HCT116 (cell line): ENCODE measurements around the gene LRFN2. TPM values are rescaled to one million over a fixed set of nuclear protein-coding genes. Genes with fewer than 3 reads are reported as not detected.

ENCODE experiments used
- ATAC-seq: fragments of 200-7000 bp; cut with Tn5 transposase; 2 replicates; pipeline ENCODE4 v1.9.1; 2020; ENCODE audit warnings: mild to moderate bottlenecking, moderate library complexity
- BruUV-seq: library from RNA; stranded (reverse); fragments of 400-500 nt; replicated peaks from 2 replicates; lab custom pipeline; 2021; lab: Mats Ljungman, UMichigan
- CTCF ChIA-PET: fragments of 300-600 bp; sonication (Branson Sonifier 250); formaldehyde crosslinking; loops from one replicate; lab custom pipeline; 2021; ENCODE audit warnings: antibody characterized with exemption; lab: Charles Lee
- POLR2A ChIA-PET: fragments of 300-600, 350-600 bp; sonication (Branson Sonifier 250); formaldehyde crosslinking; loops from one replicate; lab custom pipeline; 2021; ENCODE audit warnings: antibody characterized with exemption; lab: Charles Lee
- RAD21 ChIA-PET, 2 experiments: fragments of 300-600 bp; sonication (Branson Sonifier 250); formaldehyde crosslinking; loops; one replicate each; lab custom pipeline; 2023; ENCODE audit warnings: low total read pairs in 2 of 2; ENCODE audit not compliant: uncharacterized antibody in 2 of 2, unreplicated experiment in 2 of 2, low non-redundant PET in 1 of 2; lab: Charles Lee
- DNase-seq: peaks from one replicate; pipeline ENCODE4 v3.0.0-alpha.2; 2010; ENCODE audit warnings: low read depth, low spot score
- H2AFZ ChIP-seq: fragments of 200-600 bp; shearing (Covaris generic), sonication (generic); 2 replicates; pipeline ENCODE4 v1.6.1; 2017; ENCODE audit warnings: low read depth, mixed run types, mixed read lengths, antibody characterized with exemption, low read length; ENCODE audit not compliant: poor library complexity, severe bottlenecking
- H3K27ac ChIP-seq: 2 replicates; pipeline ENCODE4 v1.5.1; 2012; ENCODE audit warnings: low read depth, low read length
- H3K27me3 ChIP-seq: fragments of 200-600 bp; sonication (generic); 2 replicates; pipeline ENCODE4 v1.6.1; 2016; ENCODE audit warnings: mixed run types, low read length, mixed read lengths; ENCODE audit not compliant: insufficient read depth
- H3K36me3 ChIP-seq, 2 experiments: fragments of 200-500 bp in 1 of 2; fragments of 200-600 bp in 1 of 2; sonication (Bioruptor generic) in 1 of 2; sonication (generic) in 1 of 2; 2 replicates each; pipeline versions ENCODE4 v1.5.1 to v1.6.1; 2014 to 2016; ENCODE audit warnings: low read length in 2 of 2, inconsistent platforms in 1 of 2, mixed read lengths in 1 of 2, mixed run types in 1 of 2; ENCODE audit not compliant: insufficient read depth in 2 of 2, control insufficient read depth in 1 of 2
- H3K4me1 ChIP-seq, 2 experiments: fragments of 200-600 bp in 1 of 2; sonication (generic) in 1 of 2; 2 replicates each; pipeline versions ENCODE4 v1.5.1 to v1.6.1; 2012 to 2017; ENCODE audit warnings: low read length in 2 of 2, inconsistent platforms in 1 of 2, mild to moderate bottlenecking in 1 of 2, mixed read lengths in 1 of 2, mixed run types in 1 of 2, moderate library complexity in 1 of 2; ENCODE audit not compliant: insufficient read depth in 2 of 2, control insufficient read depth in 1 of 2
- H3K4me2 ChIP-seq: fragments of 200-600 bp; sonication (generic); 2 replicates; pipeline ENCODE4 v1.6.1; 2017; ENCODE audit warnings: mixed run types, low read length, mixed read lengths
- H3K4me3 ChIP-seq, 2 experiments: fragments of 200-600 bp in 1 of 2; sonication (generic) in 1 of 2; replicated peaks in 1 of 2; 2 replicates each; pipeline ENCODE4 v1.5.1; 2011 to 2016; ENCODE audit warnings: low read length in 2 of 2, control low read depth in 1 of 2, low read depth in 1 of 2, mild to moderate bottlenecking in 1 of 2, mixed read lengths in 1 of 2, mixed run types in 1 of 2
- H3K79me2 ChIP-seq: fragments of 200-600 bp; sonication (generic); 2 replicates; pipeline ENCODE4 v1.6.1; 2017; ENCODE audit warnings: mild to moderate bottlenecking, mixed run types, low read length, moderate library complexity, mixed read lengths; ENCODE audit not compliant: insufficient read depth
- H3K9ac ChIP-seq: fragments of 200-600 bp; sonication (generic); 2 replicates; pipeline ENCODE4 v1.6.1; 2016; ENCODE audit warnings: low read length, mixed read lengths
- H3K9me2 ChIP-seq: fragments of 200-600 bp; sonication (generic), shearing (Covaris generic); 2 replicates; pipeline ENCODE4 v1.6.1; 2017; ENCODE audit warnings: mixed run types, mild to moderate bottlenecking, moderate library complexity; ENCODE audit not compliant: insufficient read depth
- H3K9me3 ChIP-seq, 2 experiments: fragments of 200-500 bp in 1 of 2; fragments of 200-600 bp in 1 of 2; sonication (Bioruptor generic) in 1 of 2; sonication (generic) in 1 of 2; 2 replicates each; pipeline ENCODE4 v1.6.1; 2014 to 2017; ENCODE audit warnings: low read length in 2 of 2, mixed read lengths in 2 of 2, inconsistent platforms in 1 of 2, low read depth in 1 of 2, mild to moderate bottlenecking in 1 of 2, mixed run types in 1 of 2, moderate library complexity in 1 of 2; ENCODE audit not compliant: control insufficient read depth in 1 of 2, insufficient read depth in 1 of 2
- H4K20me1 ChIP-seq: fragments of 200-600 bp; sonication (generic), shearing (Covaris generic); 2 replicates; pipeline ENCODE4 v1.6.1; 2017; ENCODE audit warnings: mixed run types, mild to moderate bottlenecking, moderate library complexity; ENCODE audit not compliant: insufficient read depth
- ATF3 ChIP-seq: IDR thresholded peaks from 2 replicates; pipeline ENCODE4 v1.6.1; 2012
- CBX3 ChIP-seq: IDR thresholded peaks from 2 replicates; pipeline ENCODE4 v1.6.1; 2012; ENCODE audit warnings: low read depth
- CEBPB ChIP-seq: IDR thresholded peaks from 2 replicates; pipeline ENCODE4 v1.6.1; 2012; ENCODE audit warnings: low read depth
- EGR1 ChIP-seq: IDR thresholded peaks from 2 replicates; pipeline ENCODE4 v1.6.1; 2012; ENCODE audit warnings: low read depth
- ELF1 ChIP-seq: IDR thresholded peaks from 2 replicates; pipeline ENCODE4 v1.6.1; 2012; ENCODE audit warnings: low read depth, borderline replicate concordance
- EZH2 ChIP-seq: fragments of 200-600 bp; sonication (generic); IDR thresholded peaks from 2 replicates; pipeline ENCODE4 v1.6.1; 2017; ENCODE audit warnings: antibody characterized with exemption, mixed run types
- EZH2phosphoT487 ChIP-seq: fragments of 200-600 bp; IDR thresholded peaks from 2 replicates; pipeline ENCODE4 v1.6.1; 2018; ENCODE audit warnings: antibody characterized with exemption, borderline replicate concordance
- FOSL1 ChIP-seq: IDR thresholded peaks from 2 replicates; pipeline ENCODE4 v1.6.1; 2012; ENCODE audit warnings: low read depth
- POLR2A ChIP-seq: IDR thresholded peaks from 2 replicates; pipeline ENCODE4 v1.7.0; 2011; ENCODE audit warnings: borderline replicate concordance; ENCODE audit not compliant: insufficient read depth, insufficient read length; ENCODE audit errors: extremely low read depth
- POLR2AphosphoS5 ChIP-seq: IDR thresholded peaks from 2 replicates; pipeline ENCODE4 v1.6.1; 2011; ENCODE audit warnings: mild to moderate bottlenecking, low read depth, low read length, moderate library complexity
- SP1 ChIP-seq: IDR thresholded peaks from 2 replicates; pipeline ENCODE4 v1.6.1; 2012; ENCODE audit warnings: low read depth
- SRF ChIP-seq: IDR thresholded peaks from 2 replicates; pipeline ENCODE4 v1.6.1; 2012; ENCODE audit warnings: low read depth
- TCF7L2 ChIP-seq: IDR thresholded peaks from 2 replicates; pipeline ENCODE4 v1.7.0; 2011; ENCODE audit warnings: borderline replicate concordance, inconsistent platforms; ENCODE audit not compliant: insufficient read depth, insufficient read length; ENCODE audit errors: extremely low read depth
- YY1 ChIP-seq: IDR thresholded peaks from 2 replicates; pipeline ENCODE4 v1.6.1; 2011; ENCODE audit warnings: low read length, low read depth, moderate library complexity, mild to moderate bottlenecking; ENCODE audit not compliant: insufficient replicate concordance; ENCODE audit errors: extremely low read depth
- ZNF274 ChIP-seq: fragments of 200-500 bp; sonication (Bioruptor generic); IDR thresholded peaks from 2 replicates; pipeline ENCODE4 v1.6.1; 2014; ENCODE audit warnings: mild to moderate bottlenecking, low read depth, low read length, inconsistent platforms
- intact Hi-C: fragments of 100-400 bp; cut with micrococcal nuclease; formaldehyde crosslinking; loops from 2 replicates; pipeline ENCODE4 v1.10.0; 2022
- total RNA-seq: library from RNA; stranded (reverse); gene quantifications from one replicate; pipeline ENCODE4 v1.2.1, GENCODE V29; 2021; ENCODE audit not compliant: unreplicated experiment
- TF ChIP-seq, protein P1 (sequence below): IDR thresholded peaks from 2 replicates; pipeline ENCODE4 v1.6.1; 2011; ENCODE audit warnings: mild to moderate bottlenecking, low read length, moderate library complexity; ENCODE audit not compliant: insufficient replicate concordance; ENCODE audit errors: extremely low read depth
- TF ChIP-seq, protein P2 (sequence below), 3 experiments: fragments of 200-600 bp in 1 of 3; sonication (generic) in 1 of 3; IDR thresholded peaks in 2 of 3; conservative IDR thresholded peaks in 1 of 3; 2 replicates each; pipeline ENCODE4 v1.5.1; 2012 to 2017; ENCODE audit warnings: low read depth in 2 of 3, low read length in 2 of 3, antibody characterized with exemption in 1 of 3, borderline replicate concordance in 1 of 3, control low read depth in 1 of 3, mild to moderate bottlenecking in 1 of 3, mixed read lengths in 1 of 3, mixed run types in 1 of 3, moderate library complexity in 1 of 3; ENCODE audit not compliant: insufficient read depth in 1 of 3

Gene LRFN2
- total RNA-seq, 1 experiment from 2014 or later, result not detected

DNA sequence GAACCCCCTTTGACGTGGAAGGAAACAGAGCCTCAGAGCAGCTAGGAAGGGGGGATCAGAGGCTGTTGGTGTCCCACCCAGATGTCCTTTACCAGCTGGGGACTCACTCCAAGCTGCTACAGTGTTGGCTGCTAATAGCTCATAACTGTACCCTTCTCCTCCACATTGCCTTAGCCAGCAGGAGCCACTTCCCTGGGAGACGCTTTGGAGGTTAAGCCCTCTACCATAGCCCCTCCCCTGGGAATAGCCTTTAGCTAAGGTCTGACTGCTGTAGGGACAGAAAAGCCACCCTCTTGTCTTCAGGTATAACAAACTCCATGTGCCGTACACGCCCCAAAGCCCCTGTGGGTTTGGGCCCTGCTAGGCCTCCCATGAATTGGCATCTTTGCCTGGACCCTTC, 238.6 kb downstream of the LRFN2 start (continued):
- TF ChIP-seq, protein P1, sequence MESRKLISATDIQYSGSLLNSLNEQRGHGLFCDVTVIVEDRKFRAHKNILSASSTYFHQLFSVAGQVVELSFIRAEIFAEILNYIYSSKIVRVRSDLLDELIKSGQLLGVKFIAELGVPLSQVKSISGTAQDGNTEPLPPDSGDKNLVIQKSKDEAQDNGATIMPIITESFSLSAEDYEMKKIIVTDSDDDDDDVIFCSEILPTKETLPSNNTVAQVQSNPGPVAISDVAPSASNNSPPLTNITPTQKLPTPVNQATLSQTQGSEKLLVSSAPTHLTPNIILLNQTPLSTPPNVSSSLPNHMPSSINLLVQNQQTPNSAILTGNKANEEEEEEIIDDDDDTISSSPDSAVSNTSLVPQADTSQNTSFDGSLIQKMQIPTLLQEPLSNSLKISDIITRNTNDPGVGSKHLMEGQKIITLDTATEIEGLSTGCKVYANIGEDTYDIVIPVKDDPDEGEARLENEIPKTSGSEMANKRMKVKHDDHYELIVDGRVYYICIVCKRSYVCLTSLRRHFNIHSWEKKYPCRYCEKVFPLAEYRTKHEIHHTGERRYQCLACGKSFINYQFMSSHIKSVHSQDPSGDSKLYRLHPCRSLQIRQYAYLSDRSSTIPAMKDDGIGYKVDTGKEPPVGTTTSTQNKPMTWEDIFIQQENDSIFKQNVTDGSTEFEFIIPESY, result no peak
- TF ChIP-seq EZH2 (no peak), ELF1 (no peak), ZNF274 (no peak), FOSL1 (no peak), CBX3 (no peak), EZH2phosphoT487 (no peak), SP1 (no peak), CEBPB (no peak), TCF7L2 (no peak)
- TF ChIP-seq, protein P2, sequence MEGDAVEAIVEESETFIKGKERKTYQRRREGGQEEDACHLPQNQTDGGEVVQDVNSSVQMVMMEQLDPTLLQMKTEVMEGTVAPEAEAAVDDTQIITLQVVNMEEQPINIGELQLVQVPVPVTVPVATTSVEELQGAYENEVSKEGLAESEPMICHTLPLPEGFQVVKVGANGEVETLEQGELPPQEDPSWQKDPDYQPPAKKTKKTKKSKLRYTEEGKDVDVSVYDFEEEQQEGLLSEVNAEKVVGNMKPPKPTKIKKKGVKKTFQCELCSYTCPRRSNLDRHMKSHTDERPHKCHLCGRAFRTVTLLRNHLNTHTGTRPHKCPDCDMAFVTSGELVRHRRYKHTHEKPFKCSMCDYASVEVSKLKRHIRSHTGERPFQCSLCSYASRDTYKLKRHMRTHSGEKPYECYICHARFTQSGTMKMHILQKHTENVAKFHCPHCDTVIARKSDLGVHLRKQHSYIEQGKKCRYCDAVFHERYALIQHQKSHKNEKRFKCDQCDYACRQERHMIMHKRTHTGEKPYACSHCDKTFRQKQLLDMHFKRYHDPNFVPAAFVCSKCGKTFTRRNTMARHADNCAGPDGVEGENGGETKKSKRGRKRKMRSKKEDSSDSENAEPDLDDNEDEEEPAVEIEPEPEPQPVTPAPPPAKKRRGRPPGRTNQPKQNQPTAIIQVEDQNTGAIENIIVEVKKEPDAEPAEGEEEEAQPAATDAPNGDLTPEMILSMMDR (IDR thresholded peaks at IDR 0.05 in 2 of 3, conservative IDR thresholded peaks at IDR 0.05 in 1 of 3; ENCODE audit: borderline replicate concordance in 1 of 3, insufficient read depth in 1 of 3, low read depth in 2 of 3, low read length in 2 of 3), result no peak

DNA sequence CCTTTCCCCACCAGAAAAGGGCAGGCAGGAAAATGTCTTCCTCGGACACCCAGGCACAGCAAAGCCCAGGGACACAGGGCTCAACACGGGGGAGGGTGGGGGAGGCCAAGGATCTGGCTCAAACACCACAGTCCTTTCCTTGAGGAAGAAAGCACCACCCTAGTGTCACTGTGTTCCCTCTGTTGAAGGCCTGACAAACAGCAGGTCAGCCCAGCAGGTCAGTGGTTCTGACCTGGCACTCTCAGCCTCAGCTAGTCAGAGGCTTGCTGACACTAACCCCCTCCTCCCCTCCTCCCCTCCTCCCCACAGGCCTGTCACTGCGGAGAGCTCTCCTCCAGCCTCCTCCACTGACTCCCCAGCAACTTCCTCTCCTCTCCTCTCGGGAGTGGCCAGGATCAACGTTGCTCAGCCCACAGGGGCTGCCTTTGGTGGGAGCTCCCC, 239.6 kb downstream of the LRFN2 start:
- ChIA-PET CTCF (no interaction called here), POLR2A (no interaction called here), RAD21 (no interaction called here)
- no TSS peak for BruUV-seq
- DNase-seq, result no peak
- Histone ChIP-seq H3K9me2 (no peaks in the 10 kb centered on the region), H3K4me2 (no peak overlapping the region), H3K4me3 (no peak overlapping the region), H3K27me3 (peaks cover 6% of the 10 kb centered on the region; the same call in 1 of the 2 replicates), H2AFZ (no peak overlapping the region), H3K9ac (no peak overlapping the region), H3K27ac (no peak overlapping the region), H3K79me2 (no peaks in the 10 kb centered on the region), H3K9me3 (no peaks in the 10 kb centered on the region), H4K20me1 (no peaks in the 10 kb centered on the region), H3K36me3 (no peaks in the 10 kb centered on the region), H3K4me1 (peaks cover 0 to 5% of the 10 kb centered on the region in 2 experiments; a peak in 1 of 4 replicates)
- intact Hi-C loops, result no loop called here
- ATAC-seq, result no peak
- no peak for TF ChIP-seq ZNF274
- no peak for TF ChIP-seq EZH2phosphoT487
- no peak for TF ChIP-seq ATF3
- no peak for TF ChIP-seq YY1
- TF ChIP-seq POLR2AphosphoS5, result no peak
- TF ChIP-seq EGR1, result no peak
- no peak for TF ChIP-seq POLR2A
- TF ChIP-seq FOSL1, result no peak
- TF ChIP-seq SRF, result no peak
- TF ChIP-seq, protein P2 (IDR thresholded peaks at IDR 0.05 in 2 of 3, conservative IDR thresholded peaks at IDR 0.05 in 1 of 3; ENCODE audit: borderline replicate concordance in 1 of 3, insufficient read depth in 1 of 3, low read depth in 2 of 3, low read length in 2 of 3), result no peak
